Prostate gland (tissue), 2 donors: Measurements from ENCODE around the gene RIC8B.

Experiments used
- CTCF ChIP-seq, 4 experiments: fragments of 200-600 bp in 2 of 4; fragments of 450-650 bp in 2 of 4; sonication (generic) in 2 of 4; IDR thresholded peaks; 1 replicate in 3 of 4; 2 replicates in 1 of 4; pipeline ENCODE4 v1.5.1; 2016 to 2019; ENCODE audit warnings: antibody characterized with exemption in 4 of 4, mild to moderate bottlenecking in 2 of 4, moderate library complexity in 2 of 4
- POLR2A ChIP-seq: fragments of 450-650 bp; IDR thresholded peaks from one replicate; pipeline ENCODE4 v1.6.1; 2016; ENCODE audit warnings: antibody characterized with exemption, mild to moderate bottlenecking

DNA sequence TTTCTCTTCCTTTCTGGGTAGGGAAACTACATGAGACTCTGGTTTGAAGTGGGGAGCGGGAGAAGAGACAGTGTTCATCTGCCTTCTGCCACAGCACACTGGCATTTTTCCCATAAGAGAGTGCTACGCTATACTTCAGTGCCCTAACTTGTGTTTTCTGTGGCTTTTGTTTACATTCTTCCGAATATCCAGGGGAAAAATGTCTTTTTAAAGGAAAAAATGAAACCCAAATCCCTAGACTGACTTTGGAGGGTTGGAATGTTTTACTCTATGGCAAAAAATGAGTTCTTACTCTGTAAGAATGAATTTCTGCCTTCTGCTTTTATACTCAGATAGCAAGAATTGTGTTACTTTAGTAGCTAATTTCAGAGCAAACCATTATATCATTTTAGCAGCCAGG is 93.2 kb downstream of the RIC8B start:
- TF ChIP-seq POLR2A (no peak), CTCF (IDR thresholded peaks at IDR 0.05) (no peak)
